SW 1271 (cell line): ENCODE results near the gene SYPL2.
"Not testable (repeated sequence)": the region's sequence is repeated elsewhere in the genome, so short reads cannot be mapped to it uniquely, and the experiment has no call there.

Experiments used
- DNase-seq, 2 experiments: peaks; one replicate each; lab custom pipeline; 2025; lab: John Stamatoyannopoulos, UW

The SYPL2 gene

DNA sequence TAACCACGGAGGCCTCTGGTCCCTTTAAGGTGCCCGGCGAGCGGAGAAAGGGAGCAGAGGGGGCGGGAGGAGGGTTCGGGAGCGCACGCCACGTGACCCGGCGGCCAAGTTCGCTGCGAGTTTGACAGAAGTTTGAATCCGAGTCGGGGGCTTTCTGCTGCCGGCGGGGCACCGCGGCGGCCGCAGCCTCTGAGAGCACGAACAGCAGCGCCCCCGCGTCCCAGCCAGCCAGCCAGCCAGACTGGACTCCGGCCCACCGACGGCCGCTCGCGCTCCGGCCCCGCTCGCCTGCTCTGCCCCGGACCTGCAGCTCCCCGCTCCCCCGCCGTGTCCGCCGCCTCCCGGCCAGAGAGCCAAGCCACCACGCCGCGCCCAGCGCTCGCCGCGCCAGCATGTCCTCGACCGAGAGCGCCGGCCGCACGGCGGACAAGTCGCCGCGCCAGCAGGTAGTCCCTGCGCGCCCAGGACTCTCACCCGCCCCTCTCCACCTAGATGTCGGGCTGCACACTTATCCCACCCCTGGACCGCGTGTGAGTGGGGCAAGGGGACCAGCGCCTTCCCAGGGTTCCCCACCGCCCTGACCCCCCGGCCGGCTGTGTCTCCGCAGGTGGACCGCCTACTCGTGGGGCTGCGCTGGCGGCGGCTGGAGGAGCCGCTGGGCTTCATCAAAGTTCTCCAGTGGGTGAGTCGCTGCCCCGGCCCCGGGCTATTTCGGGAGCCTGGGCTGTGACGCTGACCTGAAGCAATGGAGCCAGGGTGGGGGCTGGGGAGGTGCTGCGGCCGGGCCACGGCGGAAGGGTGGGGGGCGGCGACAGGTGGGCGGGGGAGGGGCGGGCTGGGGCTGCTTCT is at the start of gene SYPL2:
Gene SYPL2, plus strand, starts transcription at position 95 of the 849 bp plus-strand sequence. Its CDS starts 298 bp downstream, at position 393.
- no peak for DNase-seq

DNA sequence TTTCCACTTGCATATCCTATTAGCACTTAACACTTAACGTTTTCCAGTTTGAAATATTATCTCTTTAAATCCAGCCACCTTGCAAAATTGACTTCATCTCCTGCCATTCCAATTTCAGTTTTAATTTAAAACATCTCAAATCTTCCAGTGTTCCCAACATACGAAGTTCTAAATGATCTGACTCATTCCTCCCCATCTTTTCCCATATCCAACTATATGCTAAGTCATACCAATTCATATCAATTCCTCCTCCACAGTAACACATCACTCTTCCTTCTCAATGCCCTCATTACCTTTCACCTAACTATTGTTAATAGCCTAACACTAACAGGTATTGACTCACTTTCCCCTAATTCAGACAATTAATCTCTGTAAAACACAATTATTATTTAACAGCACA is 42.8 kb upstream of the SYPL2 start:
- no peak for DNase-seq

DNA sequence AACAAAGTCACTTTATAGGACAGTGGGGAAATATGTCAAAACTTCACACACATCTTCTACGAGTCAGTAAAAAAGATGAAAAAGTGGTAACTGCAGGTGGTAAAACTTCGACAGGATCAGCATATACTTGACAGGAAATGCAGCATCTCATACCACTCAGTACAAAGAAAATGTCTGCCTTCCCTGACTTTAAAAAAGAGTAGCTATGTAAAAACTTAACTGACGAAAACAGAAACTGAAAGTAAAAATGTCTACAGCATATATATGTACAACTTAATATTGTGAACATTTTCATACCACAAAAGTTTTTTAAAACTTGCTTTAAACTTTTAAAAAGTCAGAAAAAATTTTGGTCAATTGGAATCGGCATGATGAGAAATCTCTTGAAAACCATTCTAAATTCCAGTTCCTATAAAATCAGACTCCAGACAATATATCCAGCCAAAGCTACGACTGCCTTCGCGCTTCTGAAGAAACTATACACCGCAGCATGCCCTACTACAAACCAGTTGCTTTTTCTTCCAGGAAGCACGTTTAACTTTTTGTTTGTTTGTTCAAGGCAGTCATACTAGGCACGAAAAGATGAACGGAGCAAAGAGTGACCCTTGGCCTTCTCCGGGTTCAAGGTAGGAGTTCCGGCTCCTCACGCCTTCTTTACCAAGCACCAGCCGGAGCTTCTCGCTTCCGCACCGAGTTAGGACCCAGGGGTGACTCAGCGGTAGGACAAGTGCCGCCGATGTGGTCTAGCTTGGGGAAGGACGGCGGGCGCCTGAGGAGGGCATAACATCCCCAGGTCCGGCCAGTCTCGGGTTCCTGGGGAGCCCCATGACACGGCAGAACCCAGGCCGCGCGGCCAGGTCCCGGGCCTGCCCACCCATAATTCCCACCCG is 40.7 kb upstream of the SYPL2 start:
- peak; percentile 56 to 59 for DNase-seq

DNA sequence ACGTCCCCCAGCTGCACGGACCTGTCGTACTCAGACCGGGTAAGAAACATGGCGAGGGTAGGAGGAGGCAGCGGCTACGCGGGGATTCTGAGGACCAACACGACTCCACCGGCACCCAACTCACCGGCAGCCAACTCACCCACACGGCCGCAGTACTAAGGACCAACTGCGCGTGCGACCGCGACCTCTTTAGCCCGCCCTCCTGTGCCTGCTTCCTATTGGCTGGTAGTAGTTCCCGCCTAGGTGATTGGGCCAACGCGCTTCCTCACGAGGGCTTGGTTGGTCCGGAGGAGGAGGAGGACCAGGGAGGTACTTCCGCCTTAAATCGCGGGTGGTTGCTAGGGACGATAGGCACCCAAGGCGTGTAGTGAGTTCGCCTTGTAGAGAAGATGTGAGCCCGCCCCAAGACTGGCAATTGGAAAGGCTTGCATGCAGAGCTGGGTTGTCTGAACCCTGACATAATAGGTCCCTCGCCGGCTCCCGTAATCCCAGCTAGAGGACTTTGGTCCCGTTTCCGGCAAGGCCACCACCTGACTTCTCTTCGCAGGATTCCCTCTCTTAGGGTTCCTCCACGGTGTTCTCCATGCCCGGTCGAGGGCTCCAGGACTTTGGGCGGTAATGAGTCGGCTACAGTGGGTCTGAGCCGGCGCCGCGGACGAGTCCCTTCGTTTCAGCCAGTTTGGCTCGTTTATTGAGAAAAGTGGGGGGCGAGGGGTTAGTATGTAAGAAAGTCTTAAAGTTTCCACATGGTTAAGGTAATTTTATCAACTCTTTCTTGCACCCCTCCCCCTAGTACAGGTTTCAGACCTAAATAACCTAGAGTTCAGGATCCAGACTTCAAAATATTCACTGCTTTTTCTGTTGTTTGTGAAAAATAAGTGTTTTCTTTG is 39.8 kb upstream of the SYPL2 start, which contains the start of gene PSMA5:
Gene PSMA5, minus strand, starts transcription at position 168 of the 890 bp plus-strand sequence. Its CDS starts 118 bp downstream, at position 50.
- DNase-seq, result peak; percentile 96 to 97

DNA sequence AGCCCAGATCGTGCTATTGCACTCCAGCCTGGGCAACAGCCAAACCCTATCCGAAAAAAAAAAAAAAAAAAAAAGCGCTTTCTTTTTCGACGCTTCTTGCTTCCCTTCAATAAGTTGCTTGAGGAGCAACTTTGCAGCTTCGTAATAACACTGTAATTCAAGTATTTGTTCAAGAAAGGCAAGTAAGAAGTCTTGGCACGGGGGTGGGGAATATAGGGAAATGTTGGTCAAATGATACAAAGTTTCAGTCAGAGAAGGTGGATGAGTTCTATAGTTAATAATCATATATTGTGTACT is 39.2 kb upstream of the SYPL2 start:
- DNase-seq, result no peak

DNA sequence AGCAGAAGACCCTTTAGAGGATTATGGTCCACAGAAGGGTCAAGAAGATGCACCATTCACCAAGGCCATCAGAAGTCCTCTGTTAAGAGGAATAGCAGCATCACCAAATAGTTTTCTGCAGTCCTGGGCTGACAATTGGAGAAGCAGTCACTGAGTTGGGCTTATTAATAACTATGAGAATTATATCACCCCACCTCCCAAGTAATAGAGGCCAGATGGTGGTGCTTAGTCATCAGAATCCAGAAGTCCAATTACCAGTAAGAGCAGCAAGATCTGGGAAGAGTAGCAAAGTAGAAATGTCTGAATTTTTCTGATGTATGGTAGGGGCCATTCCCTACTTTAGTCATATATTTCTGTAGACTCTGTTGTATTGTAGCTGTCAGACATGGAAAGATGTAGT is 34.0 kb upstream of the SYPL2 start:
- DNase-seq, result no peak

DNA sequence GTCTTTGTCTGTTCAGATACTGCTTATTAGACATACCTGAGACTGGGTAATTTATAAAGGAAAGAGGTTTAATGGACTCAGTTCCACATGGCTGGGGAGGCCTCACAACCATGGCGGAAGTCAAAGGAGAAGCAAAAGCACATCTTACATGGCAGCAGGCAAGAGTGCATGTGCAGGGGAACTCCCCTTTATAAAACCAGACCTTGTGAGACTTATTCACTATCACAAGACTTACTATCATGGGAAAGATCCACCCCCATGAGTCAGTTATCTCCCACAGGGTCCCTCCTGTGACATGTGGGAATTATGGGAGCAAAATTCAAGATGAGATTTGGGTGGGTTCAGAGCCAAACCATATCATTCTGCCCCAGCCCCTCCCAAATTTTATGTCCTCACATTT is 33.0 kb upstream of the SYPL2 start:
- no peak for DNase-seq

DNA sequence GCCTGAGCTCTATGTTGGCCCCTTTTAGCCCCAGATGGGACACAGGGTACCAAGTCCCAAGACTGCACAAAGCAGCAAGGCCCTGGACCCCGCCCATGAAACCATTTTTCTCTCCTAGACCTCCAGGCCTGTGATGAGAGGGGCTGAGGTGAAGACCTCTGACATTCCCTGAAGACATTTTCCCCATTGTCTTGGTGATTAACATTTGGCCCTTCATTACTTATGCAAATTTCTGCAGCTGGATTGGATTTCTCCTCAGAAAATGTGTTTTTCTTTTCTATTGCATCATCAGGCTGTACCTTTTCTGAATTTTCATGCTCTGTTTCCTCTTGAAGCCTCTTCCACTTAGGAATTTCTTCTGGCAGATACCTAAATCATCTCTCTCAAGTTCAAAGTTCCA is 31.9 kb upstream of the SYPL2 start:
- no peak for DNase-seq

DNA sequence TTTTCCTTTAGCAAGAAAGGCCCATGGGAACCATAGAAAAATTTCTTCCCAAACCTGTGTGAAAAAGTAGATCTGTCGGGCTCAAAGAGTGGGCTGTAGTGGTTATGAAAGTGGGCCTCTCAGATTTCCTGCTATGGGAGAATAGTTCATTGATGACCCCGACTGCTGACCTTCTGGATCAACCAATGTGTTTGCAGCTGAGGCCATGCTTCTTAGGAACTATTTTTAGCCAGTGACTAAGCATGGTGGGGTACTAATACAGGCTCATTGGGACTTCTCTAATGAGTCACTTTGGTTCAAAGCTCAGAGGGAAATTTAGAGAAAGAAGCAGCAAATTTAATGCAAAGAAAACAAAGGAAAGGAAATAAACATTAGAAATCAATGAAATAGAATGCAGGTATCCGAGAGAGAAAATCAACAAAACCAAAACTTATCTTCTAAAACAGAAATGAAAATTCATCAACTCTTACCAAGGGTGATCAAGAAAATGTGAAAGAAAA is 27.5 kb upstream of the SYPL2 start:
- no peak for DNase-seq

DNA sequence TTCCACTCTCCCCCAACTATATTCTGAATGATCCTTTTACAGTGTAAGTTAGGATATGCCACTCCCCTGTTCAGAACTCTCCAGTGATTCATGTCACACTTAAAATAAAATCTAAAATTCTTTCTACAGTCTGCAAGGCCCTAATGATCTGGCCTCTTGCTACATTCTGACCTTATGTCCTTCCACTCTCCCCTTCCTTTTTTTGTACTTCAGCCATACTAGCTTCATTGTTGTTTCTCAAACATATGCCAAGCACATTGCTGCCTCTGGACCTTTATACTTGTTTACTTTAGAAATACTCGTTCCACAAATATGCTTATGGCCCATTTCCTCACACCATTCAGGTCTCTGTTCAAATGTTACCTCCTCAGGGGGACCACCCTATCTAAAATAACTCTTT is 25.3 kb upstream of the SYPL2 start:
- DNase-seq, result no peak

DNA sequence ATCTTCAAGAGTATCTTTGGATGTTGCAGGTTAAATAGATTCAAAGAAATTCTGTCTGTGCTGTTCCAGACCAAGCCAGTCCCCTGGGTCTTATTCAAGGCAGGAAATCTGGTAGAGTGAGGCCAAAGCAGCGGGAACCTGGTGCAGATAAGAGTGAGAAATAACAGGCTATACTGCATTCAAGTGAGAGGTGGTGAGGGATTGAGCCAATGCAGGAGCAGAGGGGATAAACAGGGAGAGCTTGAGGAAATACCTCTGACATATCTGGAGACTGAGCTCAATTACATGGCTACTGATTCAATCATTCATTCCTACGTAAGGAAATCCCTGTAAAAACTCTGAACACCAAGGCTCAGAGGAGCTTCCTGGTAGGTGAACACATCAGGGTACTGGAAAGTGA is 22.9 kb upstream of the SYPL2 start:
- no peak for DNase-seq

DNA sequence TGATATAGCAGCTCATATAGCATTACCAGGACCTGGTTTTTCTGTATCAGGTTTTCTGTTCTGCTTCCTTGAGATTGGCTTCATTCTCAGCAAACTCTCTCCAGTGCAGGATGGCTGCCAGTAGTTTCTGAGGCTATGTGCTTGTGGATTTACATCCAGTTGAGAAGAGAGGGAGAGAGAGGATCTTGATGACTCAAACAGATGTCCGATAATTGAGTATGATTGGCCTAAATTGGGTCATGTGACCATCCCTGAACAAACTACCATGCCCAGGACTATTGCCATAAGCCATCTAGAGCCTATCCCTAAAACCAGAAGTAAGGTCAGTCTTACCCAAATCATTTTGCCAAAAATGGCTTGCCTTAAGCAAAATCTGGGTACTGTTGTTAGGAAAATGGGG is 22.0 kb upstream of the SYPL2 start:
- no peak for DNase-seq

DNA sequence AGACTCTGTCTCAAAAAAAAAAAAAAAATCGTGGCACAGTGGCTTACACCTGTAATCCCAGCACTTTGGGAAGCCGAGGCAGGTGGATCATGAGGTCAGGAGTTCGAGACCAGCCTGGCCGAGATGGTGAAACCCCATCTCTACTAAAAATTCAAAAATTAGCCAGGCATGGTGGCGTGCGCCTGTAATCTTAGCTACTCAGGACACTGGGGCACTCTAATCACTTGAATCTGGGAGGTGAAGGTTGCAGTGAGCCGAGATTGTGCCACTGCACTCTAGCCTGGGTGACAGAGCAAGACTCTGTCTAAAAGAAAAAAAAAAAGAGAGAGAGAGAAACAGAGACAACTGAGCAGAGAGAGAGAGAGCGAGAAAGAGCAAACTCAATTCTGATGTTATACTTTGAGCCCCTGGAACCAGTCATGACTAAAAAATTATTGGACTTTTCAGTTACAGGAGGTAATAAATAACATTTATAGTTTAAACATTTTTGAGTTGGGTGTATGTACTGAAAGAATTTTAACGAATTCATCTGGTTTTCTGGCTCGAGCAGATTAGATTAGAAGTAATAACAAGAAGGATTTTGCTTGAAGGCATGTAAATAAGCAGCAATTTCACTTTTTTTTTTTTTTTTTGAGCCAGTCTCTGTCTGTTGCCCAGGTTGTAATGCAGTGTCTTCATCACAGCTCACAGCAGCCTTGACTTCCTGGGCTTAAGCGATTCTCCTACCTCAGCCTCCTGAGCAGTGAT is 20.2 kb upstream of the SYPL2 start:
- not testable (repeated sequence) for DNase-seq

DNA sequence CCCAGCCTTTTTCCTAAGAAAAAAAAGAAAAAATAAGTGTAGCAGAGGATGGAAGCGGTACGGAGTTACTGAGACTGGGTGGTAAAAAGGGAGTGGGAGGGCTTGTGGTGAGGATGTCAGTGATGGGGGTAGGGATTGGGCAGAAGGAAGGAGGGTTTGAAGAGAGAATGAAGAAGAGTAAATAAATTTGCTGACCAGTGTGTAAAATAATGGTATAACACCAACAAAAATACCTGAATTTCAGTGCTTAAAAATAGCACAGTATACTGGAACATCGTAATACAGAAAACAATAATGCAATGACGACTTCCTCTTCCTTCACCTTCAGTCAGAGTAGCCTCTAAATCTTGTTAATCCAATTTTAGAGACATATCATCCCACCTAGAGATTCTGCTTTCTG is 18.8 kb upstream of the SYPL2 start:
- DNase-seq, result no peak

DNA sequence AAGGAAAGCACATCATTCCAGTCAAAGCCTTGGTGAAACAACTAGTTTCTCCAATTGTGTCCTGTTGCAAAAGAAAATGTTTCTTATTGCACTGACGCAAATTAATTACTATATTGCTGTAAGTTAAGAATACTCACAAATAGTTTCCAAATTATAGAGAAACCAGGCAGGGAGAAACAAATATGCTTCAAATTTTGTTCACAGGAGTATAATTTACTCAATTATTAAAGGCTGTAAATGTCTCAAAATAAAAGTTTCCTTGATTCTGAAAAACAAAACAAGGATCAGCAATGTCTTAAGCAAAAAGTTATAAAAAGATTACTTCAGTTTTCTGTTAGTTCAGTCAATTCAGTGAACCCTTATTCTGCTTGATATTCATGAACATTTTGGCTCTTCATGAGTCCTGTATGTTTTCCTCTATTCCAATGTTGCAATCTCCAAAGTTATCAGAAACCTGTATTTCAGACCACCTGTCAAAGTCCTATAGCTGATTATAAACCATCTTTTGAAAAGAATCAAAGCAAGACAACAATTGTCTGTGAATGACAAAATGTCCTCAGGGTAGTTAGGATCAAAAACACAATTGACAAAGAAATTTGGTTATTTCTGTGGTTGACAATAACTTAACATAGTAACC is 11.7 kb upstream of the SYPL2 start:
- no peak for DNase-seq

DNA sequence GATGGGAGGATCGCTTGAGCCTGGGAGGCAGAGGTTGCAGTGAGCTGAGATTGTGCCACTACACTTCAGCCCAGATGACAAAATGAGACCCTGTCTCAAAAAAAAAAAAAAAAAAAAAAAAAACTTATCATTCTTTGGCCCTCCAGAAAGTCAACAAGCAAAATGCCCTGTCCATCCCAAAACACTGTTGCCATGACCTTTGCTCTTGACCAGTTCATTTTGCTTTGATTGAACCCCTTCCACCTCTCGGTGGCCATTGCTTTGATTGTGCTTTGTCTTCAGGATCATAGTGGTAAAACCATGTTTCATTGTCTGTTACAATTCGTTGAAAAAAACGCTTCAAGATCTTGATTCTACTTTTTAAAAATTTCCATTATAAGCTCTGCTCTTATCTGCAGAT is 8.5 kb upstream of the SYPL2 start:
- DNase-seq, result no peak

DNA sequence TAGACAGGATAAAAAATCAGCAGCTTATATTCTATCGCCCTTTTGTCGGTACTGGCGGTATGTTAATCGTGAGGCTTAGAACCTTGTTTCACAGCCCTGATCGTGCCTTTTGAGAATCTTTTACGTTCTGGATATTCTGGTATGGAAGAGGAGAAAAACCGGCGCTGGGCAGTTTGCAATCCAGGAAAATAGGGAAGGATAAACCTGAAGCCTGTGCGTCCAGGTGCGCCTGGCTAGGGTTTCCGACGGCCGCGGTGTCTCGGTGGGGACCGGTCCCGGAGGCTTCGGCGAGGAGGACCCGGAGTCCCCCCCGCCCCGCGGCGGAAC is 258 bp upstream of the SYPL2 start:
- DNase-seq, result no peak

DNA sequence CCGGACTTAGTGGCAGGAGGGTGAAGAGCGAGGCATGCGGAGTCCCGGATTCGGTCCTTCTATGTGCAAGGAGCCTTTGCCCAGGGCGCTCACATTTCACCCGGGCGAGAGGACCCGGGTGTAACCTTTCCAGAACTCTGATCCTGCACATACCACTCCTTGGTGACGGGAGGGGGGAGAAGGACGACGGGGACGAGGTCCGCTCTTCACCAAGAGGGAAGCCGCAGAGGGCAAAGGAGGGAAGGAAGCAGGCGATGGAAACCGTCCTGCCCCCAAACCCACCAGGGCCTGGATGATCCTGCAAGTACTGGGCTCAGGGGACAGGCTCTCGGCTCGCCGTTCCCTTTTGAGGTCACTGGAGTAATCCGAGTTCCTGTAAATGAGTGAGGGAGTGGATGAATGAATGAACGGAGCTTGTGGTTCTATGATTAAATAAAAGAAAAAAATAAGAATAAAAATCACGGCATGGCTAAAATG is 993 bp downstream of the SYPL2 start:
- DNase-seq, result no peak

DNA sequence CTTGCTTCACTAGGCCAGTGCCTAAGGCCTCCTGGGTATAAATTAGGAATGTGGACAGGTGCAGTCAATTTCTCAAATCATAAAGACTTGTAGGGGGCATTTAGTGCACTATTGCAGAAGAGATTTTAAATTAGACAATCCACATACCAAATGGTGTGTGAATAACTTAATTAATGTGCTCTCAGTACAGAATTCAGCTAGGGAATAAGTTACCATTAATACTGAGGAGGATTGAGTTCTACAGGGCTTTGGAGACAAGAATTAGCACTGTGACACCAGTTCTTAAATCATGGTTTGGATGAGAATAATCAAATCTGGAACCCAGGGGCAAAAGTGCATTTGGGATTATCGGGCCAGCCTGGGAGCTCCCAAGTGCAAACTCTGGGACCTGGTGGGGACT is 1.7 kb downstream of the SYPL2 start:
- no peak for DNase-seq

DNA sequence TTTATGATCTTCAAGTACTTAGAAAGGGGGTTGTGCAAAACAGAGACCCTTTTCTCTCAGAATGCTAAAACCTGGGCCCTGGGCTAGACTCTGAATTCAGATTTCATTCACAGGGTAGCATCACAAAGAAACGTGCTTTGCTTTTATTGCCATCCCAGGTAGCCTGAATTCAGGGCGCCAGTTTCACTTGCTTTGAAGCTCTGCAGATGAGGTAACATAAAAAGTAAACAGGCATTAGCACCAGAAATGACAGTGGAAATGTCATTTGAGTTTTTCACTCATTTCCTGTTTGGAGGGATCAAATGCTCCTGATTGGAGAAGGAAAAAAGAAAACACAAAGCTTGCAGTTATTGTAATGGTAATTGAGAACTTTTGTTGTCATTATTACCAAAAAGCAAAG is 2.6 kb downstream of the SYPL2 start:
- no peak for DNase-seq

DNA sequence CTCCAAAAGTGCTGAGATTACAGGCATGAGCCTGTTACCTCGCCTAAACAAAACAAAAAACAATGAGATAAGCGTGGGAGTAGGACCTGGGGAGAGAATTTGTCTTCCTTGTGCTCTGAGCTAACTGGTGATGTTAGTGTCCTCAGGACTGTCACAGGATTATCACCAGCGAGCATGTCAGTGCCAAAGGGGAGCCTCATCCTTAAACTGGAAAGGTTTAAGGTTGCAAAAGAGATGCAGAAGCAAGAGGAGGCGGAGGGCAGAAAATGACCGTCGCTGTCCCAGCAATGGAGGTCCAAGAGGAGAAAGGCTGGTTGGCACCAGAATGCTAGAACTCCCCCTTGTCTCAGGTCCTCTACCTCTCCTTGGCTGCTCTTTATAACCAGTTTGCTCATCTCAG is 3.9 kb downstream of the SYPL2 start:
- DNase-seq, result no peak
